ENCODE data around the gene BCAR1.
"Not testable (repeated sequence)": the region's sequence is repeated elsewhere in the genome, so short reads cannot be mapped to it uniquely, and the experiment has no call there.

The BCAR1 gene

DNA sequence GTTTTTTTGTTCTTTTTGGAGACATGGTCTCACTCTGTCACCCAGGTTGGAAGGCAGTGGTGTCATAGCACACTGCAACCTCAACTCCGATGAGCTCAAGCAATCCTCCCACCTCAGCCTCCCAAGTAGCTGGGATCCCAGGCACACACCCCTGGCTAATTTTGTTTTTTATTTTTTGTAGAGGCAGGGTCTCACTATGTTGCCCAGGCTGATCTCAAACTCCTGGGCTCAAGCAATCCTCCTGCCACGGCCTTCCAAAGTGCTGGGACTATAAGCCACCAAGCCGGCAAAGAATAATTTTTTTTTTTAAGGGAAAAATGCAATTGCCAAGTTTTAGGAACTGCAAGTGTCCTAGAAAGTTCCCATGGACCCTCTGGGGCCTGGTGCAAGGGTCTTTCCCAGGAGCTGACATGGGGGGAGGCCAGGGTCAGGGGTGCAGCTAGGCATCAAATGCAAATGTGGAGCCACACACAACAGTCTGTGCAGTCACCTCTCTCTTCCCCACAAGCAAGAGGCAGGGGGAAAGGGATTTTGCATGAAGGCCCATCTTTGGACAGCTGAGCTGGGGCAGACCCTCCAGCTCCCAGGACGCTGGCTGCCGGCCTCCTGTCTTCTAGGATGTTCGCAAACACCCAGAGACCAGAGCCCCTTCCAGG, 20.1 kb upstream of the BCAR1 start:
- DNase-seq, result no peak

DNA sequence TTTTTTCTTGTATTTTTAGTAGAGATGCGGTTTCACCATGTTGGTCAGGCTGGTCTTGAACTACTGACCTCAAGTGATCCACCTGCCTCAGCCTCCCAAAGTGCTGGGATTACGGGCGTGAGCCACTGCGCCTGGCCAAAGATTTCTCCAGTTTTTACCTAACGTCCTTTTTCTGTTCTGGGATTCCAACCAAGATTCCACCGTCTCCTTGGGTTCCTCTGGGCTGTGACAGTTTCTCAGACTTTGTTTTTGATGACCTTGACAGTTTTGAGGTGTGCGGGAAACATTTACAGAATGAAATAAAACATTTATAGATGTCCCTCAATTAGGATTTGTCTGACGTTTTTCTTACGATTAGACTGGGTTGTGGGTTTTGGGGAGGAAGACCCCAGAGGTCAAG, 17.9 kb upstream of the BCAR1 start:
- not testable (repeated sequence) for DNase-seq

DNA sequence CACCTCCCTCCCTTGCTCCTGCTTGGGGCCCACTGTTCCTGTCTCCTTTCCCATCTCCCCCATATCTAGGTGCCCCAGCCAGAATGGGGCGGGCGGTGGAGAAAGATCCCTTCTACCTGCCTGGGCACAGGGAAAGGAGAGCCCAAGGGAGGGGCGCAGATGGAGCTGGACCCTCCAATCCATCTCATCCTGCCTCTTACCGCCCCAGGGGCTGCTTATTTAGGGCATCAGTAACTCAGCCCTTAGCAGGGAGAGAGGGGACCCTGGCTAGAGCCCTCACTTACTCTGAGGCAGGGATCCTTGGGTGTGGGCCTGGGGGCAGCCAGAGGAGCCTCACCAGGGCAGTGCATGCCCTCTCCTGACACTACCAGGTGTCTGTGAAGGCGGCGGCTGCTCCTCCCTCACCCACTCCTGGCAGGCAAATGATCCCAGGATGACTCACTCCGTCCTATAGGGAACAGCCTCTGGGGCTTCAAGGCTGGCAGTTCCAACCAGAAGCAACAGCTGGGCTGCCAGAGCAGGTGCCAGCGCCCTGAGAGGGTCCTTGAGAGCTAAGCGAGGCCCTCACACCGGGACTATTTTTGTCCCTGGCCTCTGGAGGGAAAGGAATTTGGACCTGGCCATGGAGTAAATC, 16.3 kb upstream of the BCAR1 start:
- peak; percentile 89 for DNase-seq

DNA sequence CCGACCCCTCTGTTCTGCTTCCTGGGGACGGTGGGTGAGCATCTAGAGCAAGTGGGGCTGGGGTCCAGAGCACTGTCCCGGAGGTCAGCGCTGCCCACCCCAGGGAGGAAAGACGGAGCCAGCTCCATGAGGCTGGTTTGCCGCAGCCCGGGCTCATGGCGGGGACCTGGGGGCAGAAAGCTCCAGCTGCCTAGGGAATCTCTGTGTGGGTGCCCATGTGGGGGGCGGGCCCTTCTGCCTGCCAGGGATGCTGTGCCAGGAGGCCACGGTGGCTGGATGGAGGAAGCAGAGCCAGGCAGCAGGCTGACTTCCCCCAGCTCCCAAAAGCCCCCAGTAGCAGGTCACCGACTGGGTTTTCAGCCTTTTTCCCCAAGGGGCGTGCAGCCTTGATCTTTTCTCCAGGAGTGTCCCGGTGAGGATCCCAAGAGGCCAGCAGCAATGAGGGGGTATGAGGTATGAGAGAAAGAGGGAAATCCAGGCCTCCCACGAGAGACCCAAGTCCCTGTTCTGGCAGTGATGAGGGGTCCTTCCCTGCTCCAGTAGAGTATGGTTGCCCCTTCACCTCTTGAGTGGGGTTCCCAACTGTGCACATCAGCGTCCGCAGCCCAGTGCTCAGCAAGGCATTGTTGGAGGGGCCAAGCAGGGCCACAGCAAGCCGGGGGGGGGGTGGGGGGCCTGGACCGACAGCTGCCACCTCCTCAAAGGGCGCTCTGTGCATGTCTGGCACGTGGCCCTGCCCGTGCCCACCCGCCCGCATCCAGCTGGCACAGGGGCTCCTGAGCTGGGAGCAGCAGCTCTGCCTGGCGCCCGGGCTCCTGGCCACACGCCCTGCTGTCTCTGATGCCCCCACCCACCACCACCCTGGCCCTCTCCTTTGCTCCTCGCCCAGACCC, 15.6 kb upstream of the BCAR1 start:
- DNase-seq, result peak; percentile 61

DNA sequence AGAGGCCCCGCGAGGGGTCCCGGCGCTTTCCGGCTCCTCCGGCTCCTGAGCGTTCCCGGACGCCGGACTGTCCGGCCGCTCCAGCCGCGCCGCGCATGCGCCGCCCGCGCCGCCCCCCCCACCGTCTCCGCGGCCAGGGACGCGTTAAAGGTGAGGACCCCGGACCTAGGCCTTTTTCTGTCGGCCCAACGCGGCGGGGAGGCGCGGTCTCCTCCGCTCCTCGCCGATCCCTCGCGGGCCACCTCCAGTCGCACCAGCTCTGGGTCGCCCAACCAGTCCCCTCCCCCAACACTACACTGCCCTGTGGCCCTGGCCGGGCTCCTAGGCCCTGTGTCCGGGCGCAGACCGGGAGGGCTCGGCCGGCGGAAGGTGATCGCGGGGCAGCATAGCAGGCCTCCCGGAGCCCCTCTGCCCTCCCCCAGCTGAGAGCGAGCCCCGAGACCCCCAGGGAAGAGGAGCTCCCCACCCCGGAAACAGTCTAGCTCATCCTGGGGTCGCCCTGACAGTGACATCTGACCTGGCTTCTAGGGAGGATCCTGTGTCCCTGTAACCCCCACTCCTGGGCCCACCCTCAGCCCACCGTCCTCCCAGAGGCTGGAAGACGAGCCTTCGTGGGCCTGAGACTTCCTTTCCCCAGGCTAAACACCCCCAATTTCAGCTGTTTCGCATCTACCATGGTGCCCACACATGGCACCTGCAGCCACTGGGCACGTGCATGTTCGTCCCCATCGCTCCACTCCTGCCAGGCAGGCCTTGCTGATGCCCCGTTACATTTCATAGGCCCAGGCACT, 14.7 kb upstream of the BCAR1 start:
- DNase-seq, result peak; percentile 45

- no peak for DNase-seq
Measured at GRCh38 chr16:75264999-75265910, 13.8 kb upstream of the BCAR1 start.

GRCh38 chr16:75264457-75264998, 13.1 kb upstream of the BCAR1 start:
- peak; percentile 38 for DNase-seq

- DNase-seq, result no peak
Measured at GRCh38 chr16:75263963-75264445, 12.6 kb upstream of the BCAR1 start.

GRCh38 chr16:75263291-75263962, 12.0 kb upstream of the BCAR1 start:
- DNase-seq, result no peak

DNA sequence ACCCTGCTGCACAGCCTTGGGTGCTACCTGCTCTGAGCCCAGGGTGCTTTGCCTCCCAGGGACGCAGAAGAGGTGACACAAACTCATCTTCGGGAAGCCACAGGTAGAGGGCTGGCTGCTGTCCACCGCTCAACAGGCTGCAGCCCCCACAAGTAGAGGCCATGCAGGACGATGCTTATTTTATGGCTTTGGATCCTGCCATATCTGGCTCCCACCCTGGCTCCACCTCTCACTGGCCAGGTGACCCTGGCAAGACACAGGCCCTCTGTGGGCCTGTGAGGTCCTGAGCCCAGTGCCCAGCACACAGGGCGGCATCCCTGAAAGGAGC, 11.3 kb upstream of the BCAR1 start:
- DNase-seq, result no peak

- peak; percentile 31 for DNase-seq
Measured at GRCh38 chr16:75262104-75262799, 10.8 kb upstream of the BCAR1 start.

DNA sequence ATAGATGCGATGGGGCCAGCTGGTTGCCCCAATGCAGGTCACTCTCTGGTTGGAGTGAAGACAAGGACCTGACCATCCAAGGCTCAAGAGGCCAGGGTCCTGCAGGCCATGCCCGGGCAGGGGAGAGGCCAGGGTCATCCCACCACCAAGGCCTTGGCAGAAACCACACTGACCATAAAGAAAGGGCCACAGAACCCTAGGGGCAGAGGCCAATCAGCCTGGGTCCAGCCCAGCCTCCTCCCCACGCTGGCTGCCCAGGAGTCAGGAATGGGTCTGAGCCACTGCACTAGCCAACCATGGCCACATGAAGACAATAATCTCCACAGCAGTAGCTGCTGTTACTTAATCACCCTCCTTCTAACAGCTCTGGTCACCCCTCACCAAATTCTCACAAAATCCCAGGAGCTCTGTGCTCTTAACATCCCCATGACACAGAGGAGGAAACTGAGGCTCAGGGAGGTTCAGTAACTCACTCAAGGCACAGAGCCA, 10.2 kb upstream of the BCAR1 start:
- DNase-seq, result no peak

DNA sequence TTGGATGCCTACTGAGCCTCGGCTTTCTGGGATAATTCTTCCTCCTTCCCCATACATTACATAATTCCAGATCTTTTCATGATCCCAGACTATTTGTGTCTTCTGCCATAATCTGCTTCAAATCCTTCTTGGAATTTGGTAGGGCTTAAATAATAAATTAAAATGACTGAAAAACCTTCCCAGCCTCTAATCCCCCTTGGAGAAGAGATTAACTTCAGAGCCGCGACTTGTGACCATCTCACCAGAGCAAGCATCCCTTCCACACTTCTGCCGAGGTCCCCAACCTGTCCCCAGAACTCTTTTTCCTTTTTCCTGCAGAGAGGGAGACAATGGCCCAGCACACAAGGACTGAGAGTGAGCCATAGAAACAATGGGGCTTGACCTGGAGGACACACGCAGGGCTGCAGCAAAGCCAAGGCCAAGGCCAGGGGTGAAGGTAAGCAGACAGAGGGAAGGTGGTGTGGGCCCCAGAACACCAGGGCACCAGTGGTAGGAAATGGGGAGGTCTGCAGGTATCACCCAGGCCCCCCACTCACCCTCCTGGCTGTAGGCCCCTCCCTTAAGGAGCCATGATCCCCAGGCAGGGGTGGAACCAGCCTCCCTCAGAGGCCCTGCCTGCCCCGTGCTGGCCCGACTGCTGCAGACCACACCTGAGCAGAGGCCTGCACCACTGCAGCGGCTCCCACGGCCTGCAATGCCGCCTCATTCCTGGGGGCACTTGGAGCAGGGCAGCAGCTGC, 9.6 kb upstream of the BCAR1 start:
- no peak for DNase-seq

- DNase-seq, result no peak
Measured at GRCh38 chr16:75258807-75259141, 7.3 kb upstream of the BCAR1 start.

GRCh38 chr16:75257886-75258806, 6.7 kb upstream of the BCAR1 start:
- no peak for DNase-seq

- DNase-seq, result no peak
Measured at GRCh38 chr16:75256696-75257343, 5.4 kb upstream of the BCAR1 start.

GRCh38 chr16:75256059-75256571, 4.7 kb upstream of the BCAR1 start:
- DNase-seq, result no peak

All from NCI-H1092 (cell line).